Measurements from ENCODE around the gene FMN1.

DNA sequence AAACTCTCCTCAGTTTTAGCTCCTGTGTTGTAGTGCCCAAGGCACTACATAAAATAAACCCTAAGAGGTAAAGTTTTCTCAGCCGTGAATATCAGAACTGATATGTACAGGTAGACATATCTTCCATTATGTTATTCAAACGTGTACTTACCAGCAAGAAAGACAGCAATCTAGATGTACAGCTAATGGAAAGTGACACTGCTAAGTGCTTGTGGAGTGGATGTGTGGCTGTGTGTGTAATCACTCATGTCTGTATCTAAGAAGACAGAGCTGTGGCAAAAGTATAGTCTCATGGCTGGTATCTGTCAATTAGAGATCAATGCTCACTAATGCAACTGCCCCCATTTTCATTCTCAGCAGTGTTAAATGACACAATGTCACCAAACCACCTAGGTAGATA lies 101.3 kb downstream of the FMN1 start:
- no peak for TF ChIP-seq YY1 (IDR thresholded peaks at IDR 0.05; ENCODE audit: low read depth)
- no peak for TF ChIP-seq CREB1 (IDR thresholded peaks at IDR 0.05; ENCODE audit: low read depth)
- TF ChIP-seq NFIC (IDR thresholded peaks at IDR 0.05), result no peak
- TF ChIP-seq, protein P1, sequence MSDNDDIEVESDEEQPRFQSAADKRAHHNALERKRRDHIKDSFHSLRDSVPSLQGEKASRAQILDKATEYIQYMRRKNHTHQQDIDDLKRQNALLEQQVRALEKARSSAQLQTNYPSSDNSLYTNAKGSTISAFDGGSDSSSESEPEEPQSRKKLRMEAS (IDR thresholded peaks at IDR 0.05), result no peak
- TF ChIP-seq, protein P2, sequence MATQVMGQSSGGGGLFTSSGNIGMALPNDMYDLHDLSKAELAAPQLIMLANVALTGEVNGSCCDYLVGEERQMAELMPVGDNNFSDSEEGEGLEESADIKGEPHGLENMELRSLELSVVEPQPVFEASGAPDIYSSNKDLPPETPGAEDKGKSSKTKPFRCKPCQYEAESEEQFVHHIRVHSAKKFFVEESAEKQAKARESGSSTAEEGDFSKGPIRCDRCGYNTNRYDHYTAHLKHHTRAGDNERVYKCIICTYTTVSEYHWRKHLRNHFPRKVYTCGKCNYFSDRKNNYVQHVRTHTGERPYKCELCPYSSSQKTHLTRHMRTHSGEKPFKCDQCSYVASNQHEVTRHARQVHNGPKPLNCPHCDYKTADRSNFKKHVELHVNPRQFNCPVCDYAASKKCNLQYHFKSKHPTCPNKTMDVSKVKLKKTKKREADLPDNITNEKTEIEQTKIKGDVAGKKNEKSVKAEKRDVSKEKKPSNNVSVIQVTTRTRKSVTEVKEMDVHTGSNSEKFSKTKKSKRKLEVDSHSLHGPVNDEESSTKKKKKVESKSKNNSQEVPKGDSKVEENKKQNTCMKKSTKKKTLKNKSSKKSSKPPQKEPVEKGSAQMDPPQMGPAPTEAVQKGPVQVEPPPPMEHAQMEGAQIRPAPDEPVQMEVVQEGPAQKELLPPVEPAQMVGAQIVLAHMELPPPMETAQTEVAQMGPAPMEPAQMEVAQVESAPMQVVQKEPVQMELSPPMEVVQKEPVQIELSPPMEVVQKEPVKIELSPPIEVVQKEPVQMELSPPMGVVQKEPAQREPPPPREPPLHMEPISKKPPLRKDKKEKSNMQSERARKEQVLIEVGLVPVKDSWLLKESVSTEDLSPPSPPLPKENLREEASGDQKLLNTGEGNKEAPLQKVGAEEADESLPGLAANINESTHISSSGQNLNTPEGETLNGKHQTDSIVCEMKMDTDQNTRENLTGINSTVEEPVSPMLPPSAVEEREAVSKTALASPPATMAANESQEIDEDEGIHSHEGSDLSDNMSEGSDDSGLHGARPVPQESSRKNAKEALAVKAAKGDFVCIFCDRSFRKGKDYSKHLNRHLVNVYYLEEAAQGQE (IDR thresholded peaks at IDR 0.05; ENCODE audit: low read depth), result no peak
- no peak for TF ChIP-seq RAD21 (IDR thresholded peaks at IDR 0.05; ENCODE audit: low read depth)
- TF ChIP-seq USF1 (IDR thresholded peaks at IDR 0.05), result no peak
- TF ChIP-seq CEBPB (IDR thresholded peaks at IDR 0.05), result no peak
- TF ChIP-seq ZBTB7A (IDR thresholded peaks at IDR 0.05; ENCODE audit: low read depth), result no peak
- TF ChIP-seq EP300 (IDR thresholded peaks at IDR 0.05; ENCODE audit: borderline replicate concordance), result no peak

Measured in Ishikawa (cell line).